ENCODE results near the gene SERGEF. TPM values are rescaled to one million over a fixed set of nuclear protein-coding genes. Genes with fewer than 3 reads are reported as not detected.

Gene SERGEF
- total RNA-seq, 1 donor from 2014 or later, result 27.0 TPM

DNA sequence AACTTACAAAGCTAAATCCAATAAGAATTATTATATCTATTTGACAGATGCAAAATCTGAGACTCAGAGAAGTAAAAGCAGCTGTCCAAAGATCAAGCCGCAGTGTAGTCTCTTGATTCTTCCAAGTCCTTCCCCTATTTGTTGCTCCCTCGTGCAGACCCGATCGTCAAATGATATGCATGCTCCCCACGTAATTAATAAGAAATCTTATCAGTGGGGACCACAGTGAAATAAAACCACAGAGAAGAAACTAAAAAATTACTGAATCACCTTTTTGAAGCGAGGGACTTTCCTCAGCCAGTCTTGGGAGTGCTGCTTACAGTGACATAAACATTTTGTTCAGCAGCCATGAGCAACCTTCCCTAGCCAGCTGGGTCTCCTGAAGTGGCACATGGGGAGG, 64.6 kb downstream of the SERGEF start:
- TF ChIP-seq, protein P1, sequence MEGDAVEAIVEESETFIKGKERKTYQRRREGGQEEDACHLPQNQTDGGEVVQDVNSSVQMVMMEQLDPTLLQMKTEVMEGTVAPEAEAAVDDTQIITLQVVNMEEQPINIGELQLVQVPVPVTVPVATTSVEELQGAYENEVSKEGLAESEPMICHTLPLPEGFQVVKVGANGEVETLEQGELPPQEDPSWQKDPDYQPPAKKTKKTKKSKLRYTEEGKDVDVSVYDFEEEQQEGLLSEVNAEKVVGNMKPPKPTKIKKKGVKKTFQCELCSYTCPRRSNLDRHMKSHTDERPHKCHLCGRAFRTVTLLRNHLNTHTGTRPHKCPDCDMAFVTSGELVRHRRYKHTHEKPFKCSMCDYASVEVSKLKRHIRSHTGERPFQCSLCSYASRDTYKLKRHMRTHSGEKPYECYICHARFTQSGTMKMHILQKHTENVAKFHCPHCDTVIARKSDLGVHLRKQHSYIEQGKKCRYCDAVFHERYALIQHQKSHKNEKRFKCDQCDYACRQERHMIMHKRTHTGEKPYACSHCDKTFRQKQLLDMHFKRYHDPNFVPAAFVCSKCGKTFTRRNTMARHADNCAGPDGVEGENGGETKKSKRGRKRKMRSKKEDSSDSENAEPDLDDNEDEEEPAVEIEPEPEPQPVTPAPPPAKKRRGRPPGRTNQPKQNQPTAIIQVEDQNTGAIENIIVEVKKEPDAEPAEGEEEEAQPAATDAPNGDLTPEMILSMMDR (IDR thresholded peaks at IDR 0.05; ENCODE audit: insufficient read depth, low read length, poor library complexity, severe bottlenecking), result no peak
- no peak for DNase-seq (ENCODE audit: low read depth)
- Histone ChIP-seq H3K27me3 (ENCODE audit: control insufficient read depth, insufficient read depth, low read length) (no peaks in the 10 kb centered on the region), H3K36me3 (ENCODE audit: control insufficient read depth, insufficient read depth, low read length) (no peaks in the 10 kb centered on the region), H3K4me3 (ENCODE audit: low read depth, low read length) (no peak overlapping the region)

DNA sequence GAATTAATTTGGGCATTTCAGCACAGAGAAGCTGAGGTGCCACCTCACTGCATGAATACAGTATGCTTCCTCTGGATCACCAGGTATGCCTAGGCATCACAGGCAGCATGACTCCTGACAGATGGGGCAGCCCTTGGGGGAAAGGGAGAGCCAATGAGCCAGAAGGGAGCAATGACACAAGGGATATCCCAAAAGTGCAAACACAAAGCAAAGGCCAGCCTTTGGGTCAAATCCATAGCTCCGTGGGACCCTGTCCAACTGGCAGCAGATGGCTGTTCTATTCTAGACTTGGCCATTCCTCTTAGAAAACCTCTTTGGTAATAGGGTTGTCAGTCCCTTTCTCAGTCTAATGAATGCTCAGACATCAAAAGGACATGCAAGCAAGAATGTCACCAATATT, 73.3 kb downstream of the SERGEF start:
- TF ChIP-seq, protein P1 (IDR thresholded peaks at IDR 0.05; ENCODE audit: insufficient read depth, low read length, poor library complexity, severe bottlenecking), result no peak
- no peaks in the 10 kb centered on the region for H3K36me3 ChIP-seq (ENCODE audit: control insufficient read depth, insufficient read depth, low read length)
- no peak overlapping the region for H3K4me3 ChIP-seq (ENCODE audit: low read depth, low read length)
- no peaks in the 10 kb centered on the region for H3K27me3 ChIP-seq (ENCODE audit: control insufficient read depth, insufficient read depth, low read length)
- DNase-seq (ENCODE audit: low read depth), result no peak

DNA sequence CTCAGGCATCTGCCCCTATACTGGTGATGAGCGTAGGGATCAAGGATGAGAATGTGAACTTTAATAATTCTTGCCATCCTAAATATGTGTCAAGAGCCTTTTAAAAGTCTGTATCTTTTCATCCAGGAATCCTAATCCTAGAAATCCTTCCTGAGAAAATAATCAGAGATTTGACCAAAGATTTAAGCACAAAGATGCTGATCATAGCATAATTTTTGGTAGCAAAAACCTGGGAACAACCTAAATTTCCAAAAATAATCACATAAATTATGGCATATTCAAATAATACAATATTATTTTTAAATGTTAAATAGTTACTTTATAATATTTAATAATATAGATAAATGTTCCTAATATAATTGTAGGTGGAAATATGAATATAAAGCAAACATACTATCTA, 76.1 kb downstream of the SERGEF start:
- no peaks in the 10 kb centered on the region for H3K36me3 ChIP-seq (ENCODE audit: control insufficient read depth, insufficient read depth, low read length)
- TF ChIP-seq, protein P1 (IDR thresholded peaks at IDR 0.05; ENCODE audit: insufficient read depth, low read length, poor library complexity, severe bottlenecking), result no peak
- no peaks in the 10 kb centered on the region for H3K27me3 ChIP-seq (ENCODE audit: control insufficient read depth, insufficient read depth, low read length)
- DNase-seq (ENCODE audit: low read depth), result no peak
- H3K4me3 ChIP-seq (ENCODE audit: low read depth, low read length), result no peak overlapping the region

DNA sequence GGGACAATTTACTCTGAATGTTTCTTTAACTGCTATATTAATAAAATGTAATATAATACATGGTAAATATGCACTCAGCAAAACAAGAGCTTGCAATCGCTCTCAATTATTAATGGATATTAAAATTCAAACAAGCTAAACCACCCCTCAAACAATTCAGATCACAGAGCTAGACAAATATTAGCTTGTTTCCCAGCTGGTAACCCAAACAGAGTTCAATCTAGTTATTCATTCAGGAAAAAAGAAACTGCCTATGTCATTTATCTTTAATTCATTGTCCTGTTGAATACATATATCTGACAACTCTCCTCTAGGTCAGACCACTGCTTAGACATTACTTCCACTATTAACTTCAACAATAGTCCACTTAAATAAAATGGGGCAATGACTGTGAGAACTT, 78.7 kb downstream of the SERGEF start:
- H3K27me3 ChIP-seq (ENCODE audit: control insufficient read depth, insufficient read depth, low read length), result no peaks in the 10 kb centered on the region
- no peaks in the 10 kb centered on the region for H3K36me3 ChIP-seq (ENCODE audit: control insufficient read depth, insufficient read depth, low read length)
- DNase-seq (ENCODE audit: low read depth), result no peak
- TF ChIP-seq, protein P1 (IDR thresholded peaks at IDR 0.05; ENCODE audit: insufficient read depth, low read length, poor library complexity, severe bottlenecking), result no peak
- H3K4me3 ChIP-seq (ENCODE audit: low read depth, low read length), result no peak overlapping the region

DNA sequence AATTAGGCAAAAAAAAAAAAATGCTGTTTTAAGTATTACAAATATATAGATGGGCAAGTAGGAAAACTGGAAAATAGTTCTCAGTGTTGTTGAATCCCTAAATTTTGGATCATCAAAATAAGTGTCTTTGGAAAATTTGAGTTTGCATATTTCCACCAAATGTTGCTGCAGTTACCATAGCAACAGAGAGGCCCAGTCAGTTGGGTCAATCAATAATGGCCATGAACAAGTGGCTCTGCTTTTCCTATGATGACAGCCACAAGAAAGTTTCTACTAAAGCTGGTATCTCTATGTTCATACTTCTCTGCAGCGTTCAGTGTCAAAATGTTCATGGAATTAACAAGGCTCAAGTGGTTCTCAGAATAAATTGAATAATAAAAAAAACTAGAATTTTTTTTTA, 79.1 kb downstream of the SERGEF start:
- no peak overlapping the region for H3K4me3 ChIP-seq (ENCODE audit: low read depth, low read length)
- H3K27me3 ChIP-seq (ENCODE audit: control insufficient read depth, insufficient read depth, low read length), result no peaks in the 10 kb centered on the region
- no peak for DNase-seq (ENCODE audit: low read depth)
- H3K36me3 ChIP-seq (ENCODE audit: control insufficient read depth, insufficient read depth, low read length), result no peaks in the 10 kb centered on the region
- TF ChIP-seq, protein P1 (IDR thresholded peaks at IDR 0.05; ENCODE audit: insufficient read depth, low read length, poor library complexity, severe bottlenecking), result no peak

DNA sequence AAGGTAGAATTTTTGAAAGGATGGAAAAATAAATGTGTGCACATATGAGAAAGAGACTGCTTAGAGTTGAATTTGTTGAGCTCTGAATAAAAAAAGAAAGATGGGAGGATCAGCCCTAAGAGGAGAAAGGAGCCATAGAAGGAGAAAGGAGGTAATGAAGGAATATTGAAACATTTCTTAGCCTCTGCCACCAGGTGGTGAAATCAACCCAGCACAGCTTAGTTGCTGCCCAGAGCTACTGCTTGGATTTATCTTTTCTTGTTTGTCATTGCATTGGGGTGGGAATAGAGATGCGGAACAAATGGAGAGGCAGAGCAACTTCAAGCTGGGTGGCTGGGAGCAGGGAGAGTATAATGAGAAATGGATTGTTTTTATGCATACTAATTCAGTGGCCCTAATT, 80.4 kb downstream of the SERGEF start:
- no peak for DNase-seq (ENCODE audit: low read depth)
- H3K4me3 ChIP-seq (ENCODE audit: low read depth, low read length), result no peak overlapping the region
- no peaks in the 10 kb centered on the region for H3K36me3 ChIP-seq (ENCODE audit: control insufficient read depth, insufficient read depth, low read length)
- no peaks in the 10 kb centered on the region for H3K27me3 ChIP-seq (ENCODE audit: control insufficient read depth, insufficient read depth, low read length)
- TF ChIP-seq, protein P1 (IDR thresholded peaks at IDR 0.05; ENCODE audit: insufficient read depth, low read length, poor library complexity, severe bottlenecking), result peak; percentile 12
